Esophagus muscularis mucosa (tissue), 4 donors: Measurements from ENCODE around the gene SPTSSA.

Experiments
- CTCF ChIP-seq, 3 experiments: fragments of 200-600 bp in 2 of 3; fragments of 450-650 bp in 1 of 3; sonication (generic) in 2 of 3; IDR thresholded peaks; one replicate each; pipeline ENCODE4 v1.5.1; 2017 to 2019; ENCODE audit warnings: antibody characterized with exemption in 3 of 3, mild to moderate bottlenecking in 2 of 3, moderate library complexity in 1 of 3
- EP300 ChIP-seq: sonication (generic); formaldehyde crosslinking; IDR thresholded peaks from one replicate; pipeline ENCODE4 v1.6.1; 2017; ENCODE audit warnings: antibody characterized with exemption
- POLR2A ChIP-seq: fragments of 450-650 bp; IDR thresholded peaks from one replicate; pipeline ENCODE4 v1.6.1; 2017; ENCODE audit warnings: antibody characterized with exemption, moderate library complexity, mild to moderate bottlenecking, low read depth
- POLR2AphosphoS5 ChIP-seq, 2 donors: sonication (generic); formaldehyde crosslinking; IDR thresholded peaks; one replicate each; pipeline ENCODE4 v1.6.1; 2017; ENCODE audit warnings: antibody characterized with exemption in 2 of 2

- TF ChIP-seq CTCF (IDR thresholded peaks at IDR 0.05) (no peak), POLR2A (no peak), POLR2AphosphoS5 (IDR thresholded peaks at IDR 0.05) (no peak), EP300 (no peak)
These were observed 24.3 kb downstream of the SPTSSA start for GRCh38 chr14:34437729-34438080.
